T-helper 17 cell (primary cell): ENCODE data around the gene SHISA8. TPM values are rescaled to one million over a fixed set of nuclear protein-coding genes. Genes with fewer than 3 reads are reported as not detected.
"Not testable (repeated sequence)": the region's sequence is repeated elsewhere in the genome, so short reads cannot be mapped to it uniquely, and the experiment has no call there.

Experiments used
- ATAC-seq: fragments of 150-1000 bp; cut with Tn5 transposase; 2 replicates; pipeline ENCODE4 v1.10.0; 2021; ENCODE audit warnings: mild to moderate bottlenecking, moderate library complexity
- DNase-seq, 3 donors: peaks; one replicate each; pipeline versions ENCODE4 v3.0.0 to v3.0.0-alpha.2; 2020 to 2021
- H3K9me3 ChIP-seq: one replicate; pipeline ENCODE4 v1.7.0; 2013; ENCODE audit warnings: low read length, mild to moderate bottlenecking; ENCODE audit not compliant: control insufficient read depth, poor library complexity, severe bottlenecking
- H3K27ac Mint-ChIP-seq: one replicate; pipeline ENCODE4 v1.8.0; 2022; ENCODE audit warnings: mild to moderate bottlenecking, moderate library complexity, mixed read lengths
- H3K27me3 Mint-ChIP-seq: one replicate; pipeline ENCODE4 v1.8.0; 2022; ENCODE audit warnings: mixed read lengths
- H3K36me3 Mint-ChIP-seq: one replicate; pipeline ENCODE4 v1.8.0; 2022; ENCODE audit warnings: low read depth, mixed read lengths
- H3K4me1 Mint-ChIP-seq: one replicate; pipeline ENCODE4 v1.8.0; 2022; ENCODE audit warnings: mild to moderate bottlenecking, mixed read lengths
- H3K4me3 Mint-ChIP-seq: one replicate; pipeline ENCODE4 v1.8.0; 2022; ENCODE audit warnings: mild to moderate bottlenecking, moderate library complexity, mixed read lengths
- total RNA-seq, 4 donors: library from RNA in 2 of 4; stranded (reverse) in 2 of 4; gene quantifications; one replicate each; pipeline ENCODE4 v1.2.3 and lab custom pipeline; 2022 to 2026

SHISA8 gene
- total RNA-seq, 2 donors from 2014 or later = 1.6 TPM; not detected in 1

DNA sequence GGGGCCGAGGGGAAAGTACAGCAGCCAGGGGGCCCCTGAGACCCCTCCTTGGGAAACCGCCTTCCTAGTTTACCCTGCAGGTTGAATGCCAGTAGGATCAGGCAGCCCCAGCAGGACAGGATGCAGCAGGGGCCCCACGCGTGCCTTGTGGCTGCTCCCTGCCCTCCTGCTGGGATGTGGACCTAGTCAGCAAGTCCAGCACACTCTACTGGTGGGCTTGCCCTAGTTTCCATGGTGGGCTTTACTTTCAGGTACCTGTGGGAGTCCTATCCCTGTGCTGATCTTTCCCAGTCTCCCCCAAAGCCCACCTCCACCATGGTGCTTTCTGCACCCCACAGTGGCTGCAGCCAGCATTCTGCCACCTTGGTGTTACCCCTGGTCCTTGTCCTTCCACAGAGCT, 22.2 kb downstream of the SHISA8 start:
- peaks cover 6% of the 10 kb centered on the region for H3K36me3 Mint-ChIP-seq
- ATAC-seq (no peak), DNase-seq (no peak)
- no peak overlapping the region for H3K4me3 Mint-ChIP-seq
- no peaks in the 10 kb centered on the region for H3K27me3 Mint-ChIP-seq
- no peaks in the 10 kb centered on the region for H3K9me3 ChIP-seq
- no peak overlapping the region for H3K27ac Mint-ChIP-seq
- H3K4me1 Mint-ChIP-seq = peaks cover 2% of the 10 kb centered on the region

DNA sequence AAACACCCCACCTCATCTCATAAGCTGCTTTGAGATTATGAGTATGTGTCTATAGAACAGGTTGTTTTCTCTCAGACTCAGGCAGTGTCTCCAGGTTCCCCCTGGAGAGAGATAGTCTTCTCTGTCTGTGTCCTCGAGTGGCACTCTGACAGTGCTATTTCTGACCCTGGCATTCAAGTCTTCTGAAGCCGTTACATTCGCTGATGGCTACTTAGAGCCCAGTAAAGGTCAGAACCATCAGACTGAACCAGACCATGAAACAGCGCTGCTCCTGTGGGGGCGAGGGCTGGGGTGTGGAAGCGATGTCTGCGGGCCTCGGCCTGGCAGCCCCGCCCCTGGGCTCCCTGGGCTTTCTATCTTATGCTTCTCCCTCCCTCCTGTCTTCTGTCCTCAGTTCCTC, 23.5 kb downstream of the SHISA8 start:
- no peaks in the 10 kb centered on the region for H3K9me3 ChIP-seq
- ATAC-seq = no peak

GRCh38 chr22:41888627-41889200, 26.2 kb downstream of the SHISA8 start:
- H3K9me3 ChIP-seq = no peaks in the 10 kb centered on the region
- no peaks in the 10 kb centered on the region for H3K27me3 Mint-ChIP-seq
- DNase-seq = no peak
- no peak overlapping the region for H3K27ac Mint-ChIP-seq
- no peak overlapping the region for H3K4me3 Mint-ChIP-seq
- peaks cover 7% of the 10 kb centered on the region for H3K36me3 Mint-ChIP-seq
- H3K4me1 Mint-ChIP-seq = peaks cover 2% of the 10 kb centered on the region
- ATAC-seq = no peak

More for the DNA sequence above, 23.5 kb downstream of the SHISA8 start:
- no peak overlapping the region for H3K4me3 Mint-ChIP-seq
- no peak overlapping the region for H3K27ac Mint-ChIP-seq
- H3K36me3 Mint-ChIP-seq = peaks cover 7% of the 10 kb centered on the region
- H3K4me1 Mint-ChIP-seq = no peaks in the 10 kb centered on the region
- no peak for DNase-seq
- H3K27me3 Mint-ChIP-seq = no peaks in the 10 kb centered on the region

GRCh38 chr22:41885516-41885915, 29.4 kb downstream of the SHISA8 start:
- ATAC-seq = no peak
- Mint-ChIP-seq H3K27ac (no peak overlapping the region), H3K4me3 (no peak overlapping the region), H3K27me3 (no peaks in the 10 kb centered on the region), H3K36me3 (peaks cover 22% of the 10 kb centered on the region), H3K4me1 (peaks cover 4% of the 10 kb centered on the region)
- no peaks in the 10 kb centered on the region for H3K9me3 ChIP-seq
- no peak for DNase-seq

DNA sequence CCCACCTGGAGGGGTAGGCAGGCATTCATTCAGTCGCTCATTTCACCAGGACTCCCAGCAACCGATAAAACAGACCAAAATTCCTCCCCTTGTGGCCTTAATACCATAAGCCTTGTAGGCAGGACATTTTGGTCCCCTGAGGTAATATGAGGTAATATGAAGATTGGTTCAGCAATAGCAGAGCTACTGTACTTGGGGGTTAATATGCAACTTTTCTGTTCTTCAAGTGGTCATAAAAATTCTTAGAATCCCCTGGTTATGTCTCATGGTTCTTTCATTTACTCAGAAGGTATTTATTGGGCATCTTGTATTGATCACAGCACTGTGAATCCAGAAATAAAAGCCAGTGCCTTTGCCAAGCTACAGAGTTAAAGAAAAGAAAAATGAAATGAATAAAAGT, 29.8 kb downstream of the SHISA8 start:
- Mint-ChIP-seq H3K4me1 (peaks cover 4% of the 10 kb centered on the region), H3K4me3 (no peak overlapping the region), H3K27me3 (no peaks in the 10 kb centered on the region), H3K27ac (peak overlapping the region; percentile 57), H3K36me3 (peaks cover 22% of the 10 kb centered on the region)
- DNase-seq = no peak
- no peak for ATAC-seq
- H3K9me3 ChIP-seq = no peaks in the 10 kb centered on the region

DNA sequence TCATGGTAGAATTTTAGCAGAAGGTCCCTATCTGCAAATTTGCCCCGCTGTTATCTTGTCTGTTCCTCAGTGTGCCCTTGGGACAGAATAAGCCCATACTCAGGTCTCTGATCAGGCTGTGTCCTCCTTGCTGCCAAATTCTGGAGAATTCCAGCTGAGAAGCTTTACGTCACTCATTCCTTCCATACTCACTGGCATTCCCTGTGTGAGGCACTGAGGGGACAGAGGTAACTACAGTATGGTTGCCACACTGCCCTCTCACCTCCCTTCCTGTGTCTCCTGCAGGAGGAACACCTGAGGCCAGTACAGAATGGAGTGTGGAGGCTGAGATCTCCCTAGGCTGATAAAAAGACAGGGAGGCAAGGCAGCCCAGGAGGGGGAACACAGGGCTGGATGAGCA, 31.5 kb downstream of the SHISA8 start:
- no peak overlapping the region for H3K27ac Mint-ChIP-seq

DNA sequence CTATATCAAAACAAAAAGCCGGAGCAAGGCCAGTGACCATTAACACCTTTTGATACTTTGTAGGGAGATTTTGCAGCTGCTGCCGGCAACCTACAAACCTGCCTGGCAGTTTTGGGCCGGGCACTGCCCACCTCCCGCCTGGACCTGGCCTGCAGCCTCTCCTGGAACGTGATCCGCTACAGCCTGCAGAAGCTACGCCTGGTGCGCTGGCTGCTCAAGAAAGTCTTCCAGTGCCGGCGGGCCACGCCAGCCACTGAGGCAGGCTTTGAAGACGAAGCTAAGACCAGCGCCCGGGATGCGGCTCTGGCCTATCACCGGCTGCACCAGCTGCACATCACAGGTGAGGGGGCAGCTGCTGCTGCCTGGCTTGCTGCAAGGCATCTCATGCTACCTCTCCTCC, 34.2 kb downstream of the SHISA8 start:
- peaks cover 29% of the 10 kb centered on the region for H3K36me3 Mint-ChIP-seq

More for the DNA sequence above, 31.5 kb downstream of the SHISA8 start:
- DNase-seq (no peak), ATAC-seq (no peak)
- H3K27me3 Mint-ChIP-seq = no peaks in the 10 kb centered on the region
- no peaks in the 10 kb centered on the region for H3K9me3 ChIP-seq
- peaks cover 10% of the 10 kb centered on the region for H3K4me1 Mint-ChIP-seq
- peaks cover 27% of the 10 kb centered on the region for H3K36me3 Mint-ChIP-seq
- H3K4me3 Mint-ChIP-seq = no peak overlapping the region

DNA sequence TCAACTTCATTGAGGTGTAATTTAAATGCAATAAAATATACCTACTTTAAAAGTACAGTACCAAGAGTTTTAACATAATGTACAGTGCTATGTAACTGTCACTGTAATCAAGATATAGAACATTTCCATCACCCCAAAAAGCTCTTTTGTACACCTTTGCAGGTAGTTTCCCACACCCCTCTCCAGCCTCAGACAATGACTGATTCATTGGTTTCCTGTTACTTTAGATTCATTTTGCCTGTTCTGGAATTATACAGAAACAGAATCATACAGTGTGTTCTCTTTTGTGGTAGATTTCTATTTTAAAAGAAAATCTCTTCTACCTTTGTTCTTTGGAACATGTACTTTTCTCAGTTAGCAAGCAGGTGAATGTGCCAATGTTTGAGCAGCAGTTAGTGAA, 38.2 kb downstream of the SHISA8 start:
- no peaks in the 10 kb centered on the region for H3K9me3 ChIP-seq
- H3K36me3 Mint-ChIP-seq = peaks cover 17% of the 10 kb centered on the region
- H3K27ac Mint-ChIP-seq = peak overlapping the region; percentile 32
- no peak overlapping the region for H3K4me3 Mint-ChIP-seq
- DNase-seq (no peak), ATAC-seq (no peak)
- H3K4me1 Mint-ChIP-seq = peaks cover 14% of the 10 kb centered on the region
- no peaks in the 10 kb centered on the region for H3K27me3 Mint-ChIP-seq

More for the DNA sequence above, 34.2 kb downstream of the SHISA8 start:
- no peak for DNase-seq
- no peak for ATAC-seq
- Mint-ChIP-seq H3K4me3 (no peak overlapping the region), H3K27me3 (no peaks in the 10 kb centered on the region), H3K4me1 (peaks cover 8% of the 10 kb centered on the region), H3K27ac (peak overlapping the region; percentile 78)
- H3K9me3 ChIP-seq = no peaks in the 10 kb centered on the region

GRCh38 chr22:41876275-41876674, 38.6 kb downstream of the SHISA8 start:
- H3K9me3 ChIP-seq = no peaks in the 10 kb centered on the region
- DNase-seq (no peak), ATAC-seq (no peak)
- Mint-ChIP-seq H3K36me3 (peaks cover 13% of the 10 kb centered on the region), H3K4me3 (no peak overlapping the region), H3K27ac (peak overlapping the region; percentile 32), H3K27me3 (no peaks in the 10 kb centered on the region), H3K4me1 (peaks cover 14% of the 10 kb centered on the region)

DNA sequence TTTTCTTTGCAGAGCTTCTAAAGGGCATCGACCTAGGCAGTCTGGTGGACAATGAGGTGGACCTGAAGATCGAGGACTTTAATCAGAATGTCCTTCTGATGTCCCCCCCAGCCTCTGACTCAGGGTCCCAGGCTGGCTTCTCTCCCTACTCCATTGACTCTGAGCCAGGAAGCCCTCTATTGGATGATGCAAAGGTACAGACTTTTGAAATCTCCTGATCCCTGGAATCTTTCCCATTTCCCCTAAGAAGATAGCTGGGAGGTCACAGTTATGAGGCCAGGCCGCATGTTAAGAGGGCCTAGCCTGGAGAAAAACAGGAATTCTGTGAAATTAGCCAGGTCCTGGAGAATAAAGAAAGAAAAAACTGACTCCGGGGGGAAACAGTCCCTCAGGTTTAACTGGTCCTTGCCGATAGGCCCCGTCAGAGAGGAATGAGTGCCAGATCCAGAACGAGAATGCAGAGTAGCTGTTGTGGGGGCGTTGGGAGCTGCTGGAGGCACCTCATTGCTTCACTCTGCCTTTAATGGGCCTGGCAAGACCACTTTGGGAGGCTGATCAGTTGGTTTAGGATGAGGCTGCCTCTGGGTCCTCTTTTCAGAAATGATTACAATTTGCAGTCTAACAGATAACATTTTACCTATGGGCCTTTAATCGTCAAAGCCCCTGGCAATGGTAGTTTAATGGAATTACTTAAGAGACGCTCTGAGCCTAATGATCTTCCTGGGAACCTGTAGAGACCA, 39.2 kb downstream of the SHISA8 start:
- Mint-ChIP-seq H3K27me3 (no peaks in the 10 kb centered on the region), H3K36me3 (peaks cover 11% of the 10 kb centered on the region), H3K27ac (peak overlapping the region; percentile 32), H3K4me3 (no peak overlapping the region), H3K4me1 (peaks cover 14% of the 10 kb centered on the region)
- ATAC-seq = no peak
- no peaks in the 10 kb centered on the region for H3K9me3 ChIP-seq
- DNase-seq = no peak

DNA sequence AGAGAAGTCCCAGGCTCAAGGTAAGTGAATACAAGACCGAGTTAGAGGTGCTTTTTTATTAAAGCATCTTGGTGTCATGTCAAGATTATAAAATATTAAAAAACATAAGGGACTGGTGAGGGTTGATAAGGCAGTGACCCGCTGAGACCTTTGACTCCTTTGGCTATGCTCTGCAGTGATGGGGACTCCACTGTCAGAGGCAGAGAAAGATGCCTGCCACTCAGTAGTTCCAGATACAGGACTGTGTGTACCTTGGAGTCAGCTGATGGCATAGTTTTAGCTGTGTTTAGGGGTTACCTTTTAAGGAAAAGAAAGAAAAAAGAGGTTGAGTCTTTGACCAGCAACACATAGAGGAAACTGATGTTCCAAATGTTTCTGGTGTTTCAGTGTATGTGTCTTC, 40.8 kb downstream of the SHISA8 start:
- H3K27ac Mint-ChIP-seq = peak overlapping the region; percentile 72
- ATAC-seq = no peak
- H3K4me1 Mint-ChIP-seq = peaks cover 13% of the 10 kb centered on the region

GRCh38 chr22:41873391-41873790, 41.5 kb downstream of the SHISA8 start:
- Mint-ChIP-seq H3K27me3 (no peaks in the 10 kb centered on the region), H3K4me3 (no peak overlapping the region), H3K4me1 (peaks cover 8% of the 10 kb centered on the region), H3K27ac (peak overlapping the region; percentile 72), H3K36me3 (peaks cover 7% of the 10 kb centered on the region)
- DNase-seq = no peak
- peak; percentile 89 for ATAC-seq
- H3K9me3 ChIP-seq = no peaks in the 10 kb centered on the region

More for the DNA sequence above, 40.8 kb downstream of the SHISA8 start:
- no peak for DNase-seq
- no peaks in the 10 kb centered on the region for H3K9me3 ChIP-seq
- H3K36me3 Mint-ChIP-seq = peaks cover 9% of the 10 kb centered on the region
- H3K27me3 Mint-ChIP-seq = no peaks in the 10 kb centered on the region
- H3K4me3 Mint-ChIP-seq = no peak overlapping the region

DNA sequence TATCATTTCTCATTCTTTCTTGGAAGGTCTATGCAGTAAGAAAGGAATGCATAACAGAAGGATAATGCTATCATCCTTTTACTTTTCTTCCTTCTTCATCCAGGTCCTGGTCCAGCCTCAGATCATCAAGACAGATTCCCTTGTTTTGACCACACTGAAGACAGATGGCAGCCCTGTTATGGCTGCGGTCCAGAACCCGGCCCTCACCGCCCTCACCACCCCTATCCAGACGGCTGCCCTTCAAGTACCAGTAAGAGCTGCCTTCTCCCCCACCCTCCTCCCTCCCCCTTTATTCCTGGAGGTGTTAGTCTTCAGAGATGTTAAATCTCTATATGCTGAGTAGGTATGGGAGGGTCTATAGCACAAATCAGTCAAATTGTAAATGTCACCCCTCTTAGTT, 44.1 kb downstream of the SHISA8 start:
- peak overlapping the region; percentile 19 for H3K4me3 Mint-ChIP-seq

DNA sequence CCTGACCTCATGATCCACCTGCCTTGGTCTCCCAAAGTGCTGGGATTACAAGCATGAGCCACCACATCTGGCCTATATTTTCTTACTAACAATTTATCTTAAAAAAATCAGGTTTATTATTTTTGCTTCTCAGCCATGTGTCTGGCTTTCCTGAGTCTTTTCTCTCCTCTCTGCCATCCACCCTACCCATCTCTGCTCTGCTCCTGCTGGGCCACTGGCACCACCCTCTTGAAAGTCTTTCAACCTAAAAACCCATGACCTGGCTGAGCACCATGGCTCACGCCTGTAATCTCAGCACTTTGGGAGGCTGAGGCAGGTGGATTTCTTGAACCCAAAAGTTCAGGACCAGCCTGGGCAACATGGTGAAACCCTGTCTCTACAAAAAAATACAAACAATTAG, 44.8 kb downstream of the SHISA8 start:
- not testable (repeated sequence) for H3K4me3 Mint-ChIP-seq, H3K27ac Mint-ChIP-seq, H3K9me3 ChIP-seq, H3K36me3 Mint-ChIP-seq, H3K27me3 Mint-ChIP-seq, ATAC-seq, DNase-seq
- peaks cover 11% of the 10 kb centered on the region for H3K4me1 Mint-ChIP-seq

More for the DNA sequence above, 44.1 kb downstream of the SHISA8 start:
- no peaks in the 10 kb centered on the region for H3K9me3 ChIP-seq
- no peak for ATAC-seq
- Mint-ChIP-seq H3K4me1 (peaks cover 8% of the 10 kb centered on the region), H3K27me3 (no peaks in the 10 kb centered on the region), H3K36me3 (no peaks in the 10 kb centered on the region), H3K27ac (no peak overlapping the region)
- DNase-seq = no peak
